HepG2 (cell line): ENCODE measurements around the gene STIM2. TPM values are rescaled to one million over a fixed set of nuclear protein-coding genes. Genes with fewer than 3 reads are reported as not detected.

Experiments
- AHDC1 ChIP-seq: sonication (generic); formaldehyde crosslinking; IDR thresholded peaks from 2 replicates; pipeline ENCODE4 v1.5.1; 2020; ENCODE audit warnings: mild to moderate bottlenecking, missing genetic modification reagents, borderline replicate concordance
- ELF4 ChIP-seq: sonication (generic); formaldehyde crosslinking; IDR thresholded peaks from 2 replicates; pipeline ENCODE4 v1.5.0; 2020; ENCODE audit warnings: missing genetic modification reagents, mild to moderate bottlenecking, moderate library complexity, borderline replicate concordance
- JARID2 ChIP-seq: sonication (generic); formaldehyde crosslinking; IDR thresholded peaks from 2 replicates; pipeline ENCODE4 v1.8.1; 2023; ENCODE audit warnings: missing genetic modification reagents, inconsistent platforms; ENCODE audit not compliant: insufficient replicate concordance
- KMT2B ChIP-seq: IDR thresholded peaks from 2 replicates; pipeline ENCODE4 v1.6.1; 2016; ENCODE audit warnings: missing genetic modification reagents, missing compliant biosample characterization
- MYC ChIP-seq: sonication (generic); formaldehyde crosslinking; IDR thresholded peaks from 2 replicates; pipeline ENCODE4 v1.9.0; 2021; ENCODE audit warnings: missing genetic modification reagents, borderline replicate concordance
- SP4 ChIP-seq: sonication (generic); formaldehyde crosslinking; IDR thresholded peaks from 2 replicates; pipeline ENCODE4 v1.8.1; 2023; ENCODE audit warnings: mild to moderate bottlenecking, missing genetic modification reagents
- TFAP4 ChIP-seq: sonication (generic); IDR thresholded peaks from 2 replicates; pipeline ENCODE4 v1.6.1; 2016; ENCODE audit warnings: low read depth, borderline replicate concordance
- ZBTB43 ChIP-seq: sonication (generic); formaldehyde crosslinking; conservative IDR thresholded peaks from 2 replicates; pipeline ENCODE4 v1.4.0; 2020; ENCODE audit warnings: missing genetic modification reagents
- ZNF549 ChIP-seq: sonication (generic); formaldehyde crosslinking; IDR thresholded peaks from 2 replicates; pipeline ENCODE4 v1.5.0; 2020; ENCODE audit warnings: missing genetic modification reagents
- ZNF710 ChIP-seq: sonication (generic); formaldehyde crosslinking; IDR thresholded peaks from 2 replicates; pipeline ENCODE4 v1.5.0; 2020; ENCODE audit warnings: mild to moderate bottlenecking, missing genetic modification reagents, borderline replicate concordance
- ZNF746 ChIP-seq: sonication (generic); formaldehyde crosslinking; IDR thresholded peaks from 2 replicates; pipeline ENCODE4 v1.8.0; 2022; ENCODE audit warnings: mild to moderate bottlenecking, missing genetic modification reagents
- ZNF761 ChIP-seq: sonication (generic); formaldehyde crosslinking; conservative IDR thresholded peaks from 2 replicates; pipeline ENCODE4 v1.4.0; 2020; ENCODE audit warnings: mild to moderate bottlenecking, missing genetic modification reagents
- ZNF770 ChIP-seq: sonication (generic); formaldehyde crosslinking; IDR thresholded peaks from 2 replicates; pipeline ENCODE4 v1.5.0; 2020; ENCODE audit warnings: mild to moderate bottlenecking, missing genetic modification reagents
- ZNF775 ChIP-seq: sonication (generic); formaldehyde crosslinking; IDR thresholded peaks from 2 replicates; pipeline ENCODE4 v1.4.0; 2020; ENCODE audit warnings: missing genetic modification reagents, mild to moderate bottlenecking, moderate library complexity, borderline replicate concordance
- ZNF781 ChIP-seq: sonication (generic); formaldehyde crosslinking; IDR thresholded peaks from 2 replicates; pipeline ENCODE4 v1.5.1; 2020; ENCODE audit warnings: borderline replicate concordance, mild to moderate bottlenecking, missing genetic modification reagents; ENCODE audit errors: not compliant biosample characterization
- polyA plus RNA-seq, 8 experiments: library from polyadenylated mRNA; depleted of rRNA in 3 of 8; stranded (reverse) in 7 of 8; unstranded in 1 of 8; fragments of >200 nt; fragmentation: Illumina TruSeq in 4 of 8; extraction: Trizol in 4 of 8; gene quantifications; 2 replicates each; pipeline versions ENCODE4 v1.2.1 to v1.2.3, GENCODE V29; 2011 to 2016; ENCODE audit warnings: low read depth in 4 of 8, missing spikeins in 1 of 8, mixed read lengths in 1 of 8; ENCODE audit not compliant: insufficient read depth in 1 of 8
- total RNA-seq, 5 experiments: library from RNA; depleted of rRNA; stranded (reverse); fragments of >200 nt; fragmentation: Illumina TruSeq; extraction: Trizol; gene quantifications; 2 replicates each; pipeline ENCODE4 v1.2.3, GENCODE V29; 2016; ENCODE audit warnings: low read depth in 1 of 5

STIM2 gene
- total and polyA plus RNA-seq, 2 of the 13 experiments (the other 11 are each of a cell fraction or from before 2014, with no cell fraction given): 19.3 to 19.4 TPM

GRCh38 chr4:26821677-26822503 lies 38.8 kb upstream of the STIM2 start (continued):
- TF ChIP-seq ZNF549 (CRISPR knock-in tag) (no peak), KMT2B (peak; percentile 49; the same call in 1 of the 2 replicates), ZBTB43 (no peak; the same call in 1 of the 2 replicates), ZNF710 (CRISPR knock-in tag) (no peak), MYC (CRISPR knock-in tag) (no peak; the same call in 1 of the 2 replicates), JARID2 (CRISPR knock-in tag) (no peak), ZNF761 (CRISPR knock-in tag) (no peak; the same call in 1 of the 2 replicates), SP4 (CRISPR knock-in tag) (no peak), ELF4 (CRISPR knock-in tag) (no peak; the same call in 1 of the 2 replicates), ZNF770 (CRISPR knock-in tag) (no peak), AHDC1 (CRISPR knock-in tag) (peak; percentile 96), ZNF781 (CRISPR knock-in tag) (peak; percentile 61), ZNF775 (CRISPR knock-in tag) (no peak; the same call in 1 of the 2 replicates), ZNF746 (0 out of 2 replicates have a peak, but pooled peaks have one; percentile 24), TFAP4 (no peak)
